Gastrocnemius medialis (tissue), 4 donors: Measurements from ENCODE around the gene GJB1. TPM values are rescaled to one million over a fixed set of nuclear protein-coding genes. Genes with fewer than 3 reads are reported as not detected.

Experiments used
- ATAC-seq, 2 donors: fragments of 150-250 bp; one replicate each; pipeline ENCODE4 v1.9.1; 2016
- DNase-seq, 2 donors: peaks; one replicate each; pipeline ENCODE4 v3.0.0-alpha.2; 2019
- H3K27ac ChIP-seq, 4 donors: fragments of 200-600 bp; sonication (generic); 1 replicate in 1 of 4; 2 replicates in 3 of 4; pipeline ENCODE4 v1.5.1; 2016 to 2018; ENCODE audit warnings: mild to moderate bottlenecking in 2 of 4, moderate library complexity in 1 of 4
- H3K27me3 ChIP-seq, 3 donors: fragments of 200-600 bp; sonication (generic) in 2 of 3; 1 replicate in 1 of 3; 2 replicates in 2 of 3; pipeline versions ENCODE4 v1.5.1 to v1.6.0; 2016 to 2019; ENCODE audit warnings: mild to moderate bottlenecking in 1 of 3, moderate library complexity in 1 of 3
- H3K36me3 ChIP-seq, 2 donors: fragments of 200-600 bp; sonication (generic) in 1 of 2; one replicate each; pipeline ENCODE4 v1.5.1; 2017 to 2018
- H3K4me1 ChIP-seq, 2 donors: fragments of 200-600 bp; sonication (generic) in 1 of 2; one replicate each; pipeline ENCODE4 v1.5.1; 2016 to 2017; ENCODE audit warnings: mild to moderate bottlenecking in 2 of 2
- H3K4me3 ChIP-seq, 4 donors: fragments of 200-600 bp; sonication (generic) in 3 of 4; 1 replicate in 1 of 4; 2 replicates in 3 of 4; pipeline ENCODE4 v1.5.1; 2016 to 2019; ENCODE audit warnings: mild to moderate bottlenecking in 2 of 4
- H3K9me3 ChIP-seq, 3 donors: fragments of 200-600 bp; sonication (generic) in 2 of 3; 1 replicate in 1 of 3; 2 replicates in 2 of 3; pipeline ENCODE4 v1.5.1; 2016 to 2019
- CTCF ChIP-seq, 5 experiments: fragments of 450-650 bp in 3 of 5; fragments of 200-600 bp in 2 of 5; sonication (generic) in 2 of 5; IDR thresholded peaks in 4 of 5; conservative IDR thresholded peaks in 1 of 5; 1 replicate in 4 of 5; 2 replicates in 1 of 5; pipeline ENCODE4 v1.5.1; 2016 to 2019; ENCODE audit warnings: antibody characterized with exemption in 5 of 5, mild to moderate bottlenecking in 3 of 5, moderate library complexity in 3 of 5
- POLR2A ChIP-seq, 2 donors: fragments of 450-650 bp; IDR thresholded peaks; one replicate each; pipeline ENCODE4 v1.6.1; 2017; ENCODE audit warnings: antibody characterized with exemption in 2 of 2, mild to moderate bottlenecking in 2 of 2, moderate library complexity in 2 of 2
- in situ Hi-C, 4 donors: fragments of 200-750 bp; cut with MboI; loops; one replicate each; pipeline versions ENCODE4 v1.15.0 to v1.8.0; 2017; ENCODE audit warnings: low sequenced_read_pairs in 4 of 4
- intact Hi-C: fragments of 100-400 bp; cut with DNase I; formaldehyde crosslinking; loops from one replicate; pipeline ENCODE4 v1.15.1; 2023; ENCODE audit warnings: low total_unique reads
- total RNA-seq, 4 donors: library from RNA; depleted of rRNA; stranded (reverse); fragments of >200 nt; gene quantifications; one replicate each; pipeline versions ENCODE4 v1.1.0 to v1.2.3, GENCODE V29; 2016

The GJB1 gene
- total RNA-seq, 4 donors from 2014 or later: 0.24 to 0.80 TPM; not detected in 2

GRCh38 chrX:71228063-71228642, 5.1 kb downstream of the GJB1 start:
- in situ Hi-C loops: no loop called here
- H3K27ac ChIP-seq: no peak overlapping the region

GRCh38 chrX:71235482-71235881, 12.5 kb downstream of the GJB1 start:
- DNase-seq (no peak), ATAC-seq (no peak)
- H3K27ac ChIP-seq: no peak overlapping the region
- TF ChIP-seq CTCF (IDR thresholded peaks at IDR 0.05 in 4 of 5, conservative IDR thresholded peaks at IDR 0.05 in 1 of 5) (no peak), POLR2A (IDR thresholded peaks at IDR 0.05) (no peak)
- H3K4me3 ChIP-seq: no peak overlapping the region
- in situ Hi-C loops: no loop called here
- intact Hi-C loops: no loop called here
- no peaks in the 10 kb centered on the region for H3K4me1 ChIP-seq
- H3K9me3 ChIP-seq: no peaks in the 10 kb centered on the region
- no peaks in the 10 kb centered on the region for H3K36me3 ChIP-seq
- no peaks in the 10 kb centered on the region for H3K27me3 ChIP-seq

More at GRCh38 chrX:71228063-71228642, 5.1 kb downstream of the GJB1 start:
- intact Hi-C loops: no loop called here
- Histone ChIP-seq H3K4me3 (no peak overlapping the region), H3K27me3 (no peaks in the 10 kb centered on the region), H3K4me1 (no peaks in the 10 kb centered on the region), H3K36me3 (no peaks in the 10 kb centered on the region), H3K9me3 (no peaks in the 10 kb centered on the region)
- TF ChIP-seq CTCF (IDR thresholded peaks at IDR 0.05 in 4 of 5, conservative IDR thresholded peaks at IDR 0.05 in 1 of 5) (no peak), POLR2A (IDR thresholded peaks at IDR 0.05) (no peak)
- DNase-seq: no peak
- no peak for ATAC-seq

GRCh38 chrX:71236836-71237235, 13.8 kb downstream of the GJB1 start:
- no peaks in the 10 kb centered on the region for H3K27me3 ChIP-seq
- no peak for DNase-seq
- H3K9me3 ChIP-seq: no peaks in the 10 kb centered on the region
- no peak for ATAC-seq
- no peaks in the 10 kb centered on the region for H3K36me3 ChIP-seq
- TF ChIP-seq CTCF (IDR thresholded peaks at IDR 0.05 in 4 of 5, conservative IDR thresholded peaks at IDR 0.05 in 1 of 5) (no peak), POLR2A (IDR thresholded peaks at IDR 0.05) (no peak)
- no peak overlapping the region for H3K4me3 ChIP-seq
- in situ Hi-C loops: no loop called here
- H3K4me1 ChIP-seq: no peaks in the 10 kb centered on the region
- no peak overlapping the region for H3K27ac ChIP-seq
- intact Hi-C loops: no loop called here

- TF ChIP-seq CTCF (IDR thresholded peaks at IDR 0.05 in 4 of 5, conservative IDR thresholded peaks at IDR 0.05 in 1 of 5) (no peak), POLR2A (IDR thresholded peaks at IDR 0.05) (no peak)
- no peaks in the 10 kb centered on the region for H3K4me1 ChIP-seq
- H3K27me3 ChIP-seq: no peaks in the 10 kb centered on the region
- no peaks in the 10 kb centered on the region for H3K9me3 ChIP-seq
- no peak for ATAC-seq
- intact Hi-C loops: no loop called here
- peaks cover 0 to 19% of the 10 kb centered on the region in 2 donors for H3K36me3 ChIP-seq
- no peak for DNase-seq
- no peak overlapping the region for H3K27ac ChIP-seq
- in situ Hi-C loops: no loop called here
- H3K4me3 ChIP-seq: no peak overlapping the region
Observed at GRCh38 chrX:71239781-71240180, 16.8 kb downstream of the GJB1 start.

- H3K36me3 ChIP-seq: peaks cover 0 to 27% of the 10 kb centered on the region in 2 donors
- H3K9me3 ChIP-seq: no peaks in the 10 kb centered on the region
- TF ChIP-seq POLR2A (IDR thresholded peaks at IDR 0.05) (no peak), CTCF (IDR thresholded peaks at IDR 0.05 in 4 of 5, conservative IDR thresholded peaks at IDR 0.05 in 1 of 5) (no peak)
- intact Hi-C loops: no loop called here
- in situ Hi-C loops: no loop called here
- H3K27ac ChIP-seq: no peak overlapping the region
- H3K4me3 ChIP-seq: no peak overlapping the region
- no peaks in the 10 kb centered on the region for H3K27me3 ChIP-seq
- H3K4me1 ChIP-seq: no peaks in the 10 kb centered on the region
- ATAC-seq (no peak), DNase-seq (no peak)
Observed at GRCh38 chrX:71241301-71241700, 18.3 kb downstream of the GJB1 start.
